Measurements from ENCODE around the gene LONP2. TPM values are rescaled to one million over a fixed set of nuclear protein-coding genes. Genes with fewer than 3 reads are reported as not detected.

Gene LONP2
- polyA plus RNA-seq, 1 donor from 2014 or later = 38.6 TPM

- H3K9me3 ChIP-seq (ENCODE audit: low read length) = no peaks in the 10 kb centered on the region
- peak overlapping the region; percentile 27 for H3K4me2 ChIP-seq (ENCODE audit: low read length)
- H3K79me2 ChIP-seq (replicated peaks; ENCODE audit: insufficient read depth, low read length) = peaks cover 94% of the 10 kb centered on the region
- no peaks in the 10 kb centered on the region for H3K9me2 ChIP-seq (ENCODE audit: insufficient read depth, low read length)
- H3K9ac ChIP-seq (ENCODE audit: low read length) = no peak overlapping the region
- peak overlapping the region; percentile 59 for H3K4me3 ChIP-seq (ENCODE audit: low read length)
- no peaks in the 10 kb centered on the region for H3K27me3 ChIP-seq (ENCODE audit: insufficient read depth, low read depth, low read length)
- TF ChIP-seq SMC3 (conservative IDR thresholded peaks at IDR 0.05; ENCODE audit: poor library complexity) (no peak), EZH2 (IDR thresholded peaks at IDR 0.05; ENCODE audit: borderline replicate concordance, insufficient read depth, low read length, poor library complexity, severe bottlenecking) (no peak), MXI1 (conservative IDR thresholded peaks at IDR 0.05; ENCODE audit: poor library complexity, severe bottlenecking) (no peak), RAD21 (conservative IDR thresholded peaks at IDR 0.05) (no peak), POLR2AphosphoS5 (IDR thresholded peaks at IDR 0.05) (no peak), REST (IDR thresholded peaks at IDR 0.05; ENCODE audit: borderline replicate concordance) (no peak), CTCF (IDR thresholded peaks at IDR 0.05; ENCODE audit: poor library complexity, severe bottlenecking) (no peak), TAF1 (IDR thresholded peaks at IDR 0.05; ENCODE audit: low read depth) (no peak), EP300 (conservative IDR thresholded peaks at IDR 0.05; ENCODE audit: poor library complexity, severe bottlenecking) (no peak)
- H3K36me3 ChIP-seq (ENCODE audit: insufficient read depth, low read length) = peaks cover 5% of the 10 kb centered on the region
- no peak overlapping the region for H3K27ac ChIP-seq (ENCODE audit: low read length)
- peaks cover 59% of the 10 kb centered on the region for H4K20me1 ChIP-seq (ENCODE audit: insufficient read depth)
- no peak overlapping the region for H2AFZ ChIP-seq (ENCODE audit: low read depth, low read length)
- H3F3A ChIP-seq (ENCODE audit: insufficient read depth, low read length, poor library complexity, severe bottlenecking) = no peaks in the 10 kb centered on the region
Measured at GRCh38 chr16:48366165-48367093, 122.3 kb downstream of the LONP2 start.

GRCh38 chr16:48367441-48368049, 123.4 kb downstream of the LONP2 start:
- H2AFZ ChIP-seq (ENCODE audit: low read depth, low read length) = no peak overlapping the region
- no peaks in the 10 kb centered on the region for H3K27me3 ChIP-seq (ENCODE audit: insufficient read depth, low read depth, low read length)
- peaks cover 3% of the 10 kb centered on the region for H3F3A ChIP-seq (ENCODE audit: insufficient read depth, low read length, poor library complexity, severe bottlenecking)
- H3K36me3 ChIP-seq (ENCODE audit: insufficient read depth, low read length) = no peaks in the 10 kb centered on the region
- no peak for TF ChIP-seq REST (IDR thresholded peaks at IDR 0.05; ENCODE audit: borderline replicate concordance)
- H3K27ac ChIP-seq (ENCODE audit: low read length) = no peak overlapping the region
- H3K9me3 ChIP-seq (ENCODE audit: low read length) = no peaks in the 10 kb centered on the region
- no peak overlapping the region for H3K9ac ChIP-seq (ENCODE audit: low read length)
- H3K9me2 ChIP-seq (ENCODE audit: insufficient read depth, low read length) = no peaks in the 10 kb centered on the region
- peaks cover 94% of the 10 kb centered on the region for H3K79me2 ChIP-seq (replicated peaks; ENCODE audit: insufficient read depth, low read length)
- H3K4me3 ChIP-seq (ENCODE audit: low read length) = no peak overlapping the region
- peak overlapping the region; percentile 3 for H3K4me2 ChIP-seq (ENCODE audit: low read length)
- peaks cover 63% of the 10 kb centered on the region for H4K20me1 ChIP-seq (ENCODE audit: insufficient read depth)

Data from neural cell (in vitro differentiated cells).